Measurements from ENCODE around the gene PAPSS1.

PAPSS1 gene

DNA sequence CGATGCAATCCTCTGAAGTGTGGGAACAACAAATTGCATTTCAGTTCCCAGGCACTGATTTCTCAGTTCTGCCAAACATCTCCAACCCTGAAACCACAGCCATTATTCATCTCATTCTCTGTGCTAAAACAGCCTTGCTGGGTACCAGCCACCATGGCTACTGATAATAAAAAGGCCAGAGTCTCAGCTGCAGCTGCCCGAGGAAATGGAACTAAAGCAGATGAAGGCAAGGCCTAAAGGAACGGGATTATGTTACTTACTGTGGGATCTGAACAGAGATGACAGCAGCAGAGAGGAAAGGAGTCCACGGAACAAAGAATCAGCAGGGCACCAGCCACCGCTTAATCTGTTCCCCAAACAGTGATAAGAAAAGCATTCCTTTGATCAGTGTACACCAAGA, 155.7 kb downstream of the PAPSS1 start:
- TF ChIP-seq, protein P1, sequence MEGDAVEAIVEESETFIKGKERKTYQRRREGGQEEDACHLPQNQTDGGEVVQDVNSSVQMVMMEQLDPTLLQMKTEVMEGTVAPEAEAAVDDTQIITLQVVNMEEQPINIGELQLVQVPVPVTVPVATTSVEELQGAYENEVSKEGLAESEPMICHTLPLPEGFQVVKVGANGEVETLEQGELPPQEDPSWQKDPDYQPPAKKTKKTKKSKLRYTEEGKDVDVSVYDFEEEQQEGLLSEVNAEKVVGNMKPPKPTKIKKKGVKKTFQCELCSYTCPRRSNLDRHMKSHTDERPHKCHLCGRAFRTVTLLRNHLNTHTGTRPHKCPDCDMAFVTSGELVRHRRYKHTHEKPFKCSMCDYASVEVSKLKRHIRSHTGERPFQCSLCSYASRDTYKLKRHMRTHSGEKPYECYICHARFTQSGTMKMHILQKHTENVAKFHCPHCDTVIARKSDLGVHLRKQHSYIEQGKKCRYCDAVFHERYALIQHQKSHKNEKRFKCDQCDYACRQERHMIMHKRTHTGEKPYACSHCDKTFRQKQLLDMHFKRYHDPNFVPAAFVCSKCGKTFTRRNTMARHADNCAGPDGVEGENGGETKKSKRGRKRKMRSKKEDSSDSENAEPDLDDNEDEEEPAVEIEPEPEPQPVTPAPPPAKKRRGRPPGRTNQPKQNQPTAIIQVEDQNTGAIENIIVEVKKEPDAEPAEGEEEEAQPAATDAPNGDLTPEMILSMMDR (IDR thresholded peaks at IDR 0.05; ENCODE audit: control insufficient read depth, insufficient read depth, low read depth, low read length, missing control alignments): no peak
- H3K4me3 ChIP-seq (ENCODE audit: control insufficient read depth, low read depth, low read length): no peak overlapping the region
- no peak for DNase-seq (ENCODE audit: low read depth)

Data from AG09309 (cell line).